Measurements from ENCODE around the gene ZNF234. TPM values are rescaled to one million over a fixed set of nuclear protein-coding genes. Genes with fewer than 3 reads are reported as not detected.

Gene ZNF234
- total and polyA plus RNA-seq, 10 donors: 2.2 to 17.6 (median 13.0) TPM

GRCh38 chr19:44109458-44109857 is 31.9 kb upstream of the ZNF234 start:
- peaks cover 8 to 23% (median 17%) of the 10 kb centered on the region in 6 donors for H3K4me1 ChIP-seq
- H3K4me3 ChIP-seq: no peak overlapping the region
- no peak for DNase-seq
- intact Hi-C loops (cut with DNase I; ENCODE audit: low total_unique reads): no loop called here
- H3K27ac ChIP-seq: no peak overlapping the region
- H3K36me3 ChIP-seq: peaks cover 17 to 48% (median 28%) of the 10 kb centered on the region in 6 donors
- H3K9me3 ChIP-seq: peaks cover 29 to 79% (median 78%) of the 10 kb centered on the region in 8 donors
- TF ChIP-seq POLR2A (IDR thresholded peaks at IDR 0.05): no peak
- no peak for TF ChIP-seq CTCF (IDR thresholded peaks at IDR 0.05 in 8 of 11, conservative IDR thresholded peaks at IDR 0.05 in 3 of 11)
- TF ChIP-seq POLR2AphosphoS5 (IDR thresholded peaks at IDR 0.05): no peak
- no peaks in the 10 kb centered on the region for H3K27me3 ChIP-seq (replicated peaks in 1 of 7)

DNA sequence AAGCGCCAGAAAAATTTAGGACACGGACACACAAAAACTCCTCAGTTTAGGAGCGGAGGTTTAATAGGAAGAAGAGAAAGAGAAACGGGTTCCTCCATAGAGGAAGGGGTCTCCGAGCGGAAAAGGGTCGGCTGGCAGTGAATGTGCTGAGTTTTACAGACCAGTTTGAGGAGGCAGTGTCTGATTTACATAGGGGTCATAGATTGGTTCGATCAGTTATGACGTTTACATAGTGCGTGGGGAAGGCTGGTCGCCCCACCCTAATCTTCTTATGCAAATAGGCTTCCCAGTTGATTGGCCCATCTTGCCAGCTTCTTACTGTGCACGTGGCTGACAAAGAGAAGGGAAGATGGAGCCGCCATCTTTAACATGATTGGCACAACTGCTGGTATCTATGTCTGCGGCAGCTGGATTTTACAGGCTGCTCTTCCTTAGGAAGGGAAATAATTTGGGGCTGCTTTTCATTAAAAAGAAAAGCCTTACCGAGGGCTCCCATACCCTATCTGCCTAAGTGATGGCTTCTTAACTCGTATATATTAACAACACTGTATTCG is 29.4 kb upstream of the ZNF234 start:
- intact Hi-C loops (cut with DNase I; ENCODE audit: low total_unique reads): loop anchor here (10.0 kb wide), 1 partner anchor 53 kb away; the partner anchor contains the start of gene ZNF226
- no peak for DNase-seq
- Histone ChIP-seq H3K4me3 (peak overlapping the region; percentile 71 to 91 (median 78)), H3K36me3 (peaks cover 9 to 37% (median 14%) of the 10 kb centered on the region in 6 donors), H3K27ac (no peak overlapping the region), H3K4me1 (peaks cover 10 to 34% (median 24%) of the 10 kb centered on the region in 6 donors), H3K9me3 (peaks cover 21 to 53% (median 52%) of the 10 kb centered on the region in 8 donors), H3K27me3 (replicated peaks in 1 of 7) (no peaks in the 10 kb centered on the region)
- TF ChIP-seq POLR2AphosphoS5 (IDR thresholded peaks at IDR 0.05) (peak in 1 of 3 donors; percentile 30), CTCF (IDR thresholded peaks at IDR 0.05 in 8 of 11, conservative IDR thresholded peaks at IDR 0.05 in 3 of 11) (no peak)
- 23 to 33% (median 27%) methylated on average over 17 of the region's 17 CpGs for WGBS, 5 donors

GRCh38 chr19:44112802-44113137 is 28.6 kb upstream of the ZNF234 start:
- no peaks in the 10 kb centered on the region for H3K27me3 ChIP-seq (replicated peaks in 1 of 7)
- peaks cover 18 to 45% (median 44%) of the 10 kb centered on the region in 8 donors for H3K9me3 ChIP-seq
- 1% methylated on average over 10 to 11 of the region's 11 CpGs for WGBS, 5 donors
- peak overlapping the region; percentile 71 to 91 (median 78) for H3K4me3 ChIP-seq
- peaks cover 5 to 37% (median 16%) of the 10 kb centered on the region in 6 donors for H3K36me3 ChIP-seq
- peaks cover 10 to 34% (median 24%) of the 10 kb centered on the region in 6 donors for H3K4me1 ChIP-seq
- H3K27ac ChIP-seq: peak overlapping the region in 6 of 8 donors; percentile 61 to 85 (median 81)
- TF ChIP-seq POLR2A (IDR thresholded peaks at IDR 0.05) (no peak), CTCF (IDR thresholded peaks at IDR 0.05 in 8 of 11, conservative IDR thresholded peaks at IDR 0.05 in 3 of 11) (peak in 1 of 11 experiments; percentile 2)
- intact Hi-C loops (cut with DNase I; ENCODE audit: low total_unique reads): loop anchor here (10.0 kb wide), 1 partner anchor 52 kb away; the partner anchor contains the start of gene ZNF226
- no peak for DNase-seq

- Histone ChIP-seq H3K4me1 (peaks cover 10 to 34% (median 24%) of the 10 kb centered on the region in 6 donors), H3K36me3 (peaks cover 5 to 37% (median 21%) of the 10 kb centered on the region in 6 donors), H3K27ac (peak within 1 kb of the TSS; percentile 32 to 85 (median 78)), H3K9me3 (peaks cover 16 to 41% (median 40%) of the 10 kb centered on the region in 8 donors), H3K27me3 (replicated peaks in 1 of 7) (no peaks in the 10 kb centered on the region), H3K4me3 (peak within 1 kb of the TSS; percentile 71 to 91 (median 78))
- intact Hi-C loops (cut with DNase I; ENCODE audit: low total_unique reads): loop anchor here (10.0 kb wide), 1 partner anchor 52 kb away; the partner anchor contains the start of gene ZNF226
- 0 to 1% (median 0%) methylated on average over 37 to 44 of the region's 44 CpGs for WGBS, 5 donors
- DNase-seq: peak; percentile 94
- TF ChIP-seq POLR2AphosphoS5 (IDR thresholded peaks at IDR 0.05): peak; percentile 54 to 86 (median 83)
- TF ChIP-seq CTCF (IDR thresholded peaks at IDR 0.05 in 8 of 11, conservative IDR thresholded peaks at IDR 0.05 in 3 of 11): peak in 4 of 11 experiments; percentile 19 to 42 (median 32)
- no peak for TF ChIP-seq POLR2A (IDR thresholded peaks at IDR 0.05)
Observed at GRCh38 chr19:44113138-44113783, 28.1 kb upstream of the ZNF234 start, which contains the start of gene ZNF225. Gene ZNF225 (plus strand): TSS chr19:44113399. CDS start chr19:44115828, 2,429 bp downstream.
